GM19238 (cell line): ENCODE results near the gene ANXA10.
"Not testable (repeated sequence)": the region's sequence is repeated elsewhere in the genome, so short reads cannot be mapped to it uniquely, and the experiment has no call there.

Experiments used
- DNase-seq: peaks from one replicate; pipeline ENCODE4 v3.0.0; 2011; ENCODE audit warnings: low spot score; ENCODE audit not compliant: insufficient read length

ANXA10 gene

DNA sequence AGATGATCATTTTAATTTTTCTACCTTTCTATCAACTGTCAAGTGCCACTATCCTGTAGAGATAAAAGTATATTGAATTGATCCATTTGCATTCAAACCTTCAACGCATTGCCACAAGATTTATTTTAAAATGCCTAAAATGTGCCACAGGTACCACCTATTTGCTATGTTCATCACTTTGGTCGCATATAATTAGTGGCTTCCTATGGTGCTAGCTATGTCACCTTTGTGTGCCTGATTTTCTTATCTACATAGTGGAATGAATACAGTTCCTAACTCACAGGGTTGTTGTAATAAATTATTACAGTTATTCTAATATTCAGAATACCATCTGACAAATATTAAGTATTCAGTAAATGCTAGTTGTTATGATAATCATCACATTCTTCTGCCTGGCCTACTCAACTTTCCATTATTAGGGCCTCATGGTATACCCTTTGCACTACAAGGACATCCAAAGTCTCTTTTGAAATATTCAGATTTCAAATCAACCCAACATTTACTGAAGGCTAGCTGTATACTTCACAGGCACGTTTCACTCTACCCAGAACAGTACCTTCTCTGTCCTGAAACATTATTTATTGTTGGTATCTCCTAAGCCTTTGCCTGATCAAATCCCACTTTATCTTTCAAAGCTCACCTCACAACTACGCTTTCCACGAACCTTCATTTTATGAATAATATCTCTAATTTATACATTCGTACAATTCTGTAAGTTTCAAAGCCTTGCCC lies 62.4 kb downstream of the ANXA10 start:
- DNase-seq: no peak

DNA sequence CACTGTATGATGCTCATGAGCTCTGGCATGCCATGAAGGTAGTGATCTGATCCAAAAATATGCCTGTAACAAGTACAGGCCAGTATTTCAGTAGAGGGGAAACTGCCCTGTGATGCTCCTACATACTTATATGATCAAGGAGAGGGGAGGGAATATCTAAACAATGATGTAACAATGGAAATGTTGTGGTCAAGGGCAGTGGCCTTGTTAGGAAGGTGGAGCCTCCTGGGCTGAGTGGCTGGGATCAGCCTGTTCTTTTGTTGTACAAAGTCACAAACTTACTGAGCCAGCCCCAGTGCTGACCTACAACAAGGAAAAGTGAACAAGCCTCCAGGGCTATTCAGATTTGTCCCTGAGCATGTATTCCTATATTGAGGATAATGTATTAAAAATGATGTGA lies 70.3 kb downstream of the ANXA10 start:
- DNase-seq: no peak

DNA sequence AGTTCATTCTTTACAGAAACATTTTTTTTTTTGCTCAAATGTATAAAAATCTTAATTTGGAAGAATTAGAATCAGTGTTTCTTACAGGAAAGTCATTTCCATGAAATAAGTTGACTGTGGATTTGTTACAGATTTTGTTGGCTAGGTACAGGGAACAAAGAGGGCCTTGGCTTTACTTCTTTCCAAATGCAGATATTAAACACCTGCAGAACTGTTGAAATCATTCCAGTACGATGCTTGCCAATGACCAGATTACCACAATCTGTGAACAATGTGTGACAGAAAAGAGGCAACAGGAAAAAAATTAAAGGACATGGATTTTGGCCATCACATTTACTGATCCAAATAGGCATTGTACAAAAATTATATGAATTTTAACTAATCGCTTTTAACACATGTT lies 70.8 kb downstream of the ANXA10 start:
- no peak for DNase-seq

DNA sequence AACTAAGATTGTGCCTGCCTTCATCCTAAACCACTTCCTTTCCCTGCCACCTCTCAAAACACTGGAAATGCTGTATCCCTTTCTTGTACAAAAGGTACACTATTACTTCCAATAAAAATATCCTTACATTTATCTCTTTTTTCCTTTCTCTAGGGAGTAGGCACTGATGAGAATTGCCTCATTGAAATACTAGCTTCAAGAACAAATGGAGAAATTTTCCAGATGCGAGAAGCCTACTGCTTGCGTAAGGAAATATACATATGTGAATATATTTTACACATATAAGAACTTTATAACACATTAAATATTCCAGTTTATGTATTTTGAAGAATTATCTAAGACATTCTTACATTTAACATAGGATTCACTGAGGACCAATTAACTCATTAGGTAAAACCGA lies 71.7 kb downstream of the ANXA10 start:
- no peak for DNase-seq

DNA sequence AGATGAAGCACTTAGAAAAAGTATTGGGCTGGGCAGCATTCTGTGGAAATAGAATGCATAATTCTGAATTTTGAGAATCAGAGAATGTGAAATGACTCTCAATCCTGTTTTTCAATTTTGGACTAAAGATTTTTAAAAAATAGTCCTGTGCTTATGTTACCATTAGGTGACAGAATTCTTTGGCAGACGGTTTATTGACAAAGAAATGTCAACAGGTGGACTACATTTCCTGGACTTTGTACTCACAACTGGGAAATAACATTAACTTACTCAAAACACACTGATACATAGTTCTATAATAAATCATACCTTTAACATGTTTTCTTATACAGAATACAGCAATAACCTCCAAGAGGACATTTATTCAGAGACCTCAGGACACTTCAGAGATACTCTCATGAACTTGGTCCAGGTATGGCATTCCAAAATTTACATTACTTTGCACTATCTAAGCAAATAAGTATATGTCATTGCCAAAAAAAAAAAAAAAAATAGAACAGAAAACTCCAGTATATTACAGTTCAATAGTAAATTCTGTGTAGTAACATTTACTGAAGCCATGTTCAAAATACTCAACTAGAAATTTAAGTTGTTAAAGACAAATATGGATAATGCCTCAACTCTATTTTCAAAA lies 72.7 kb downstream of the ANXA10 start:
- DNase-seq: no peak

DNA sequence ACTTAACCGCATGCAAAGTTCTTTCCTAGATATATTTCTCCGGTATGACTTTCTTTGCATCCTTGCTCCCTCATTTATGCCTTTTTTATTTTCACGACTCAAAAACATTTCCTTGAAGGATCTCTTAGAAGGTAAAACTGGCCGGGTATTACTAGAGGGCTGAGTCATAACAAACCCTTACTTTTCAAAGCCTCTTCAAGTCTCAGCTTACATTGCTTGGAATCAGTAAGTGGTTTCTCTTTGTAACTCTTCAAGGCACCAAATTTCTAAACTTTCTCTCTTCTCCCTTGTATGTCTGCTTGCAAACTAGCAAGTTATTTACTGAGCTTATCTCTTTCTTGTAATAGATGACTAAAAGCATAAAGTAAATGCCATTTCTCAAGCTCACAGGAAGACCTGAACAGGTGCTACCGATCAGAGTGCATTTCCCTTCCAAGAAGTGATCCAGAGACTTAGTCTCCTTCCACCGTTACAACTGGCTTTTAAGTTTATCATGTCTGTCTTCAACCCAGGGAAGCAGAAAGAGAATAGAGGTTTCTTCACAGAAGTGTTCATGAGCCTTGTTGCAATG lies 75.5 kb downstream of the ANXA10 start:
- DNase-seq: no peak

DNA sequence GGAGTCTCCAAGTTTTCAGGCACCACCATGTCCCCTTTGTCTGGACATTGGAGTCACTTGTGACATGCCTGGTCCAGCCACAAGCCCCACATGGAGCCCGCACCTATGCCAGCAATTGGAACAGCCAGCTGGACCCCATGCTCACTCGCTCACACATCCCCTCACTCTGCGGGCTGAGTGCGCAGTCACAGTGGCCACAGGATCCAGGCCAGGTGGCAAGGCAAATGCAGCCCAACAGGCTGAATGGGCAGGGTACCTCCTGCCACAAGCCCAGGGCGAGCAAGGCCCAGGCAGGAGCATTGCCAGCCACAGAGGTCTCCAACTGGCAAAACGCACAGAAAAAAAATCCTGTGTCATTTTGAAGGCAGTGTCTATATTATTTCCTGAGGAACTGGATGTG lies 82.0 kb downstream of the ANXA10 start:
- no peak for DNase-seq

DNA sequence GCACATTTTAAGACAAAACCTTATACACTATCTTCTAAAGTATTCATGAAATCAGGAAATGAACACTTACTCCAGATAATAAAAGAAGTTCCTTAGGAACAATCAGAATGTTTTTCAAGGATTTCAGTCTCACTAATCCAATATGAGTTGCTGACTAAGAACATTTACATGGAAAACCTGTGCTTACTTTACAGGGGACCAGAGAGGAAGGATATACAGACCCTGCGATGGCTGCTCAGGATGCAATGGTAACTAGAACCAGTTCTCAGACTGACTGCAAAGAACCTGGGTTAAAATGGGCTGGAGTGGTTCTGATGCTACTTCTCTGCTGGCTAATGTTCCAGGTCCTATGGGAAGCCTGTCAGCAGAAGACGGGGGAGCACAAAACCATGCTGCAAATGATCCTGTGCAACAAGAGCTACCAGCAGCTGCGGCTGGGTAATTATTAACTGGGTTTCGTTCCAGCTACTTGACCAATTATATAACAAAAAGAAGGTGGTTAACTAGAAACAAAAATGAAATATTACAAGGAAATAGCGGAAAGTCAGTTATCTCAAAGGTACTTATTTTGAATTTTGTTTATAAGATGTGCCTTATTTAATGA lies 85.3 kb downstream of the ANXA10 start:
- no peak for DNase-seq

DNA sequence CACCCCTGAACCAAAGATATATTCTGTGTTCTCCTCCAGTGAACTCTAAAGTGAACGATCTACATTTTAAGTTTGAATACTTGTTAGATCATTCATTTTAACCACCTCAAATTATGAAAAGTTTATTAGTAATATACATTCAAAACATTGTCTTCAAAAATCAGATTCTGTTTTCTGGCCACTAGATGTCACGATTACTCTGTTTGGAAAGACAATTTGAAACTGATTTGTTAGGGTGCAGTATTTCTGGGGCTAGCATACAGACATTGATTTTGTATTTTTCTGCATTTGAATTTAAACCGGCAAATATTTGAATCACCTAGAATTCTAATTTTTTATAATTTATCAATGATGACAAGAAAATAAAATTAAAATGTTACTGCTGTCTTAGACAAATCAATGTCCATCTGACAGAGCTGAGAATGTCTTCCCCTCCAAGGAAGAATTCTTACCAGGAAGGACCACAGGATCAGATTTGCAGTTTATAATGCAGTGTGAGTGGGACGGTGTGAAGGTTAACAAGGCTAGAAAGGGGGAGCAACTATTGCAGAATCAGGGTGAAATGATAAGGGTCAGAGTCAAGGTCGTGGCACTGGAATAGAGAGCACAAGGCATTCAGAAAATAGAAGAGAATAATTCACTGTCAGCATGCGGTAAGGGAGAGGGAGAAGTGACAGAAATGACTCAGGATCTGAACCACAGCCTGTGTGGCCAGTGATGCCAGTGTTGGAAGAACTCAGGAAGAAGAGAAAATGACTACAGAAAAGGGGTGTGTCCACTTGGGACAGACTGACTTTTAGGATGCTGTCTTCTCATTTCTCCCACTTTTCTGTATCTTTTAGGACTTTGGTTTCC lies 91.6 kb downstream of the ANXA10 start:
- no peak for DNase-seq

DNA sequence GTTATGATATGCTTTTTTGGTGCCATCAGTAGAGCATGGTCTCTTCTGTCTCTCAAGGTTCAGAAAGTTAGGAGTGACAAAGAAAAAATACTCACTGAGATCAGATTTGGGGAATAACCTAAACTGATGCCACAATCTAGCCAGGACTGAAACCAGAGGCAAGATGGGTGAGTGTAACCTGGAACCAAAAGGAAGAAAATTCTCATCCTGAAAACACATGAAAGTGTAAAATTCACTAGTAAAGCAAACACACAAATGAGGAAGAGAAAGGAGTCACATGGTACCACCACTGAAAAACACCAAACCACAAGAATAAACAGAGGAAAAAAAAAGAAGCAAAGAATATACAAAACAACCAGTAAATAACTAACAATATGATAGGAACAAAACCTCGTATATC lies 96.4 kb downstream of the ANXA10 start:
- DNase-seq: no peak

DNA sequence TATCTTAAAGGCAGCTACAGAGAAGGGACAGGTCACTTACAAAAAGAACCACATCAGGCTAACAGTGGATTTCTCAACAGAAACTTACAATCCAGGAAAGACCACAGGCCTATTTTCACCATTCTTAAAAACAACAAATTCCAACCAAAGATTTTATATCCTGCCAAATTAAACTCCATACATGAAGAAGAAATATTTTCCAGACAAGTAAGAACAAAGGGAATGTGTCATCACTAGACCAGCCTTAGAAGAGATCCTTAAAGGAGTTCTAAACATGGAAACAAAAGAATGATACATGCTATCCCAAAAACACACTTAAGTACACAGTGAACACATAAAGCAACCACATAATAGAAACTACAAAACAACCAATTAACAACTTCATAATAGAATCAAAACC lies 105.6 kb downstream of the ANXA10 start:
- no peak for DNase-seq

DNA sequence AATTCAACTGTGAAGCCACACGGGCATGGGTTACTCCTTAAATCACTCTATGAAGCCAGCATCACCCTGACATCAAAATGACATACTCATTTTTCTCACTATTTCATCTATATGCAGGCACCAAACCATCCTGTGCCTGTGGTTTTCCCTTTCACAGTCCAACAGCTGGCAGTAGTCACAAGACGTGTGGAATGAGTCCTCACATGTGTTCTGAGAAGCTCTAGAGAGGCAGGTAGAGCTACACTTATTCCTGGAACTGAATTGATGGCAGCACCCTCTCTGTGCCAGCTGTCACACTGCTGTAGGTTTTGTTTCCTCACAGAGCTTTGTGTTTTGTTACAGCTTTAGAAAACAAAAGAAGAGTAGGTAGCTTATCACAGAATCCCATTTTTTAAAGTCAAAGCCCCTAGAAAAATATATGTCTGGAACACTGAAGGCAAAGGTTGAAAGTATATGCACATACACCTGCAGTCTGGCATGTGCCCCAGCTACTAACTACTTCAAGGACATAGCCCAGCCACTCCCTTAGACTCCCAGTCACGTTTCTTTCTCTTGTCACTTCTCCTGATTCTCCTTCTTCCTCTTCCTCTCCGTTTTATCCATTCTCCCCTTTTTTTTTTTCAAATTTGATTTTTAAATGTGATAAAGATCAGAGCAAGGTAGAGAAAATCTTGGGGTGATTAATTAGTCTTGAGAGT lies 107.1 kb downstream of the ANXA10 start:
- no peak for DNase-seq

DNA sequence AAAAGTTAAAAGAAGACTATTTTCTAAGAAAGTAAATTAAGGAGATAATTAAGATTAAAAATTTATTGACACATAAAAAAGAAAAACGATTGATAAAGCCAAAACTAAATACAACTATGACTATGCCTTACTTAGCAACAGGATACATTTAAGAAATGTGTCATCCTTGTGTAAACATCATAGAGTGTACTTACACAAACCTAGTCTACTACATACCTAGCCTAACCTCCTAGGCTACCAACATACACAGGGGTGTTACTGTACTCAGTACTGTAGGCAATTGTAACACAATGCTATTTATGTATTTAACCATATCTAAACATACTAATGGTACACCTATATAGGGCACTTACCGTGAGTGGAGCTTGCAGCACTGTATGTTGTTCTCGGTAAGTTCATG lies 108.3 kb downstream of the ANXA10 start:
- no peak for DNase-seq

DNA sequence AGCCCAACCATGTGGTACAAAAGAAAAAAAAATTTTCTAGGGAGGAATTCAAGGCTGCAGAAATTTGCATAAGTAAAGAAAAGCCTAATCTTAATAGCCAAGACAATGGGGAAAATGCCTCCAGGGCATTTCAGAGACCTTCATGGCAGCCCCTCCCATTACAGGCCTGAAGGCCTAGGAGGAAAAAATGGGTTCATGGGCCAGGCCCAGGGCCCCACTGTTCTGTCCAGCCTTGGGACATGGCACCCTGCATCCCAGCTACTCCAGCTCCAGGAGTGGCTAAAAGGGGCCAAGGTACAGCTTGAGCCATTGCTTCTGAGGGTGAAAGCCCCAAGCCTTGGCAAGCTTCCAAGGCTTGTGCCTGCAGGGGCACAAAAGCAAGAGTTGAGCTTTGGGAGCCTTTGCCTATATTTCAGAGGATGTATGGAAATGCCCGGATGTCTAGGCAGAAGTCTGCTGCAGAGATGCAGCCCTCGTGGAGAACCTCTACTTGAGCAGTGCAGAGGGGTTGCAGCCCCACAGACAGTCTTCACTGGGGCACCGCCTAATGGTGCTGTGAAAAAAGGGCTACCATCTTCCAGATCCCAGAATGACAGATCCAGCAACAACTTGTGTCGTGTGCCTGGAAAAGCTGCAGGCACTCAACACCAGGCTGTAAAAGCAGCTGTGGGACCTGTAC lies 111.0 kb downstream of the ANXA10 start:
- DNase-seq: no peak

DNA sequence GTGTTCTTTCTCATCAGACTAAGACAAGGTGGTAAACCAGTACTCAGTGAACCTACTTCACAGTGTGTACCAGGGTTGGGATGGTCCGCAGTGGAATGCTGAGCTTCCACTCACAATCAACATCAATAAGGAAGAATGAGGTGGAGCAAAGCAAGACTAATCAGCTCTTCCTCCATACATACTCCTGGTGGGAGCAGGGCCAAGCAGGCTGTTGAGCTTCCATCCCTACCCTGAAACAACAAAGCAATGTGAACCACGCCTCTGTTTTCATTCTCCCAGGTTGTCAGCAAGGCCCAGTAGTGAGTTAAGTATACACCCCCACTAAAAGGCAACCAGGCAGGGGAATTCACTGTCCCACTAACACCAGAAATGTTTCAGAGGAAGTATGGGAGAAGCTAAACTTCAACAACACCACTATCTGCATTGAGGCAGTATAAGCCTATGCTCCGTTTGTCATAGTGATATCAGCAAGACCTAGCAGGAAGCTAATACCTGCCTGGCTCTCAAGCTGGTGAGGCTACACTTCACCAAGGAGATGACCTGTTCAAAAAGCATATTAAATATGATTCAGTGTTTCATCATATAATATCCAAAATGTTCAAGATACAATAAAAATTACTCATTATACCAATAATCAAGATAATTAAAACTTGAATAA lies 116.7 kb downstream of the ANXA10 start:
- DNase-seq: no peak

DNA sequence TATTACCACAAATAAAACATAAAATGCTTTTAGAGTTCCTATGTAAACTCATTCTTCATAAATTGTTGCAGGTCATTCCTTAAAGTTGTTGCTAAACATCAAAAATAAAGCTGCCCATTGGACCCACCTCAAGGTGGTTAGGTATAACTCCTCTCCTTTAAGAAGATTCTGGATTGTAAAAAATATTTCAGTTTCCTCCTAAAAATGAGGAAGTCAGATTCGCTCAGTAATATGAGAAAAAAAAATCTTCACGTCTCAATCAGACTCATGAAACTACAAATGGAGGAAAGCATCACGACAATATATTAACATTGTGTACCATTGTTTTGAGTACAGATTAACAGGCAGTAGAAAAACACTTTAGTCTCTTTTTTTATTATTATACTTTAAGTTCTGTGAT lies 120.3 kb downstream of the ANXA10 start:
- DNase-seq: no peak

DNA sequence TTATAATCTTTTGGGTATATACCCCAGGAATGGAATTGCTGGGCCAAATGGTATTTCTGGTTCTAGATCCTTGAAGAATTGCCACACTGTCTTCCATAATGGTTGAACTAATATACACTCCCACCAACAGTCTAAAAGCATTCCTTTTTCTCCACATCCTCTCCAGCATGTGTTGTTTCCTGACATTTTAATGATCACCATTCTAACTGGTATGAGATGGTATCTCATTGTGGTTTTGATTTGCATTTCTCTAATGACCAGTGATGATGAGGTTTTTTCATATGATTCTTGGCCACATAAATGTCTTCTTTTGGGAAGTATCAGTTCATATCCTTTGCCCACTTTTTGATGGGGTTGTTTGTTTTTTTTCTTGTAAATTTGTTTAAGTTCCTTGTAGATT lies 121.2 kb downstream of the ANXA10 start:
- not testable (repeated sequence) for DNase-seq

DNA sequence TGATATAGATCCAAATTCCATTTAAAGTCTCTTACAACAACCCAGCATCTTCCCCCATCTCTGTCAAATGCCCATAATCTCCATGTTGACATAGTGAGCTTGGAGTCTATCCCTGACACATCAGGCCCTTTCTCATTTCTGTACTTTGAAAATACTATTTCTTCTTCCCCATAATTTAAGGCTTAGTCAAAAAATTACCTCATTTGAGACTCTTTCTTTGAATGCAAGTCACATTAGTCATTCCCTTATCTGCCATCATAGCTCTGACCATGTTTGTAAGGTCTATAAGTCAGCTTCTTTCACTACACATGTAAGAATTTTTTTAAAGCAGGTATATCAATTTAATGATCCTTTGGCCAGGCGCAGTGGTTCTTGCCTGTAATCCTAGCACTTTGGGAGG lies 126.3 kb downstream of the ANXA10 start:
- DNase-seq: no peak

DNA sequence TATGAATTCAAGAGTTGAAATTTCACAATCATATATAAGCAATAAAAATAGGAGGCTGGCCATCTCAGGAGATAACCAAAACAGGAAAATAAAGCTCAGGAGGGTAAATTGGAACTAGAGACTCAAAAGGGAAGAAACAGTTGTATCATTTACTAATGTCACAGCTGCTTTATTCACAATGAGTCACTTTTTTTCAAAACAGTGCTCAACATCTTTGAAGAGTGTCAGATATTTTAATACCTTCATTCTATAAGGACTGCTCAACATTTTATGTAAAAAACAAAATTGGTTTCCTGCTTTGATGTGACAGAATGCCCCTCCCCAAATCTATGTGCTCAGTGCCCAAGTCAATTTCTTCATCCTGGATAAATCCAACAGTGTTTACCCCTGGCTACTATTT lies 128.6 kb downstream of the ANXA10 start:
- DNase-seq: no peak

DNA sequence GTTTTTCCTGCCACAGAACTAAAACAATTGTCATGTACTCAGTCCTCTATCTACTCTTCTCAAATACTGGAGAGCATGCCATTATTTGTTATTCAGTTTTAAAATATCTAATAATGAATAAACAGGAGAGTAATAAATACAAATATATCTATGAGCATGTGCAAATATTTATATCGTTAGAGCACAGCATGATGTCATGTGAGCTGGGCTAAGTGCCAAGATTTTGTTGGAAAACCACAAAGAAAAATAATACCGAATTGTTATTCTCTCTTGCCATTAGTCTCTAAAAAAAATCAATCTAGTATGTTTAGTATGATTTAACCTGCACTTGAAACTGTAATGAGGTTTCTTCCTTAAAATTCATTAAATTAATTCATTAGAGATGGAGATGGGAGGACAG lies 129.0 kb downstream of the ANXA10 start:
- no peak for DNase-seq
